ENCODE data around the gene EPN3.

GRCh38 chr17:50492214-50492613 is 40.3 kb upstream of the EPN3 start:
- TF ChIP-seq CTCF (IDR thresholded peaks at IDR 0.05) = no peak
- no peak for TF ChIP-seq POLR2A (IDR thresholded peaks at IDR 0.05)
